ENCODE data around the gene ZNF2.

- no peak for TF ChIP-seq ATF1 (CRISPR knock-in tag; IDR thresholded peaks at IDR 0.05)
- no peak for TF ChIP-seq NR3C1 (CRISPR knock-in tag; conservative IDR thresholded peaks at IDR 0.05; ENCODE audit: low read depth)
- no peak for TF ChIP-seq SP1 (CRISPR knock-in tag; conservative IDR thresholded peaks at IDR 0.05)
- no peak for TF ChIP-seq ESRRA (CRISPR knock-in tag; IDR thresholded peaks at IDR 0.05; ENCODE audit: borderline replicate concordance)
Observed at GRCh38 chr2:95149397-95149984, 16.1 kb upstream of the ZNF2 start.
